Measurements from ENCODE around the gene PROM1.

- TF ChIP-seq CTCF (conservative IDR thresholded peaks at IDR 0.05; ENCODE audit: low read length) (no peak), EZH2phosphoT487 (IDR thresholded peaks at IDR 0.05; ENCODE audit: borderline replicate concordance) (no peak)
These were observed 16.3 kb downstream of the PROM1 start for GRCh38 chr4:16067515-16067914.
